ENCODE measurements around the gene SLC35F4. TPM values are rescaled to one million over a fixed set of nuclear protein-coding genes. Genes with fewer than 3 reads are reported as not detected.

Gene SLC35F4
- total RNA-seq, 1 donor from 2014 or later = not detected

DNA sequence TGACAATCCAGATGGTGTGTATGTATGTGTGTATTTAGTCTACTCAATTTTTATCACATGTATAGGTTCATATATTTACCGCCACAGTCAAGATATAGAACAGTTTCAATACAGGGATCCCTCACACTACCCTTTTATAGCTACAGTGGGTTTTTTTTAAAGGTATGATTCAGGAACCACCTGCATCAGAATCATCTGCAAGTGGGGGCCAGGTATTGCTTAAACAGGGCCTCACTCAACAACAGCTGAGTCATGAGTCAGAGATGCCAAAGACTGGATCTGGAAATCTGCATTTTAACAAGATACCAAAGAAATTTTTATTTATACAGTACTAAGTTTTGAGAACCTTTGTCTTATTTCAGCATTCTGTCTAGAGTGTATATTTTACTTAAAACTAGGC, 117.6 kb downstream of the SLC35F4 start:
- no peaks in the 10 kb centered on the region for H3K27me3 Mint-ChIP-seq (ENCODE audit: unreplicated experiment)
- no peaks in the 10 kb centered on the region for H3K9me3 Mint-ChIP-seq (ENCODE audit: unreplicated experiment)
- no peaks in the 10 kb centered on the region for H3K36me3 Mint-ChIP-seq (ENCODE audit: unreplicated experiment)
- TF ChIP-seq, protein P1, sequence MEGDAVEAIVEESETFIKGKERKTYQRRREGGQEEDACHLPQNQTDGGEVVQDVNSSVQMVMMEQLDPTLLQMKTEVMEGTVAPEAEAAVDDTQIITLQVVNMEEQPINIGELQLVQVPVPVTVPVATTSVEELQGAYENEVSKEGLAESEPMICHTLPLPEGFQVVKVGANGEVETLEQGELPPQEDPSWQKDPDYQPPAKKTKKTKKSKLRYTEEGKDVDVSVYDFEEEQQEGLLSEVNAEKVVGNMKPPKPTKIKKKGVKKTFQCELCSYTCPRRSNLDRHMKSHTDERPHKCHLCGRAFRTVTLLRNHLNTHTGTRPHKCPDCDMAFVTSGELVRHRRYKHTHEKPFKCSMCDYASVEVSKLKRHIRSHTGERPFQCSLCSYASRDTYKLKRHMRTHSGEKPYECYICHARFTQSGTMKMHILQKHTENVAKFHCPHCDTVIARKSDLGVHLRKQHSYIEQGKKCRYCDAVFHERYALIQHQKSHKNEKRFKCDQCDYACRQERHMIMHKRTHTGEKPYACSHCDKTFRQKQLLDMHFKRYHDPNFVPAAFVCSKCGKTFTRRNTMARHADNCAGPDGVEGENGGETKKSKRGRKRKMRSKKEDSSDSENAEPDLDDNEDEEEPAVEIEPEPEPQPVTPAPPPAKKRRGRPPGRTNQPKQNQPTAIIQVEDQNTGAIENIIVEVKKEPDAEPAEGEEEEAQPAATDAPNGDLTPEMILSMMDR (IDR thresholded peaks at IDR 0.05) = no peak
- DNase-seq (ENCODE audit: extremely low spot score, unreplicated experiment) = no peak
- H3K4me1 Mint-ChIP-seq (ENCODE audit: unreplicated experiment) = no peaks in the 10 kb centered on the region
- no peak overlapping the region for H3K4me3 Mint-ChIP-seq (ENCODE audit: unreplicated experiment)
- no peak overlapping the region for H3K27ac Mint-ChIP-seq (ENCODE audit: unreplicated experiment)

DNA sequence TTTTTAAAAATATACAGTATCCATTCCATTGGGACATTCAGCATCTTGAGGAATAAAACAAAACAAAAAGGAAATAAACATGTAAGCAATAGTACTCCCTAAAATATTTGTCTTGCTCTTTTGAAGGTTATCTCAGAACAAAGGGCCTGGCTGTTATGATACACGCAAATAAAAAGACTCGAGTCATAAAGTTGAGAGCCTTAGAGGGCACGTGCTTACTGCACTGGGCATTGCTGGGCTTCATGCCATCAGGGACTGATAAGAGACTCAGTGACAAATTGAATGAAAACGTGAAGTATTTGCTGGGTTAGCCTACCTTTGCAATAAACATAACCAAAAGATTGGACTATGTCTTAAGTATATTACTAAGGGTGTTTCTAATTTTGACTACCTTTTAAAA, 118.9 kb downstream of the SLC35F4 start:
- no peaks in the 10 kb centered on the region for H3K9me3 Mint-ChIP-seq (ENCODE audit: unreplicated experiment)
- TF ChIP-seq, protein P1 (IDR thresholded peaks at IDR 0.05) = no peak
- H3K4me1 Mint-ChIP-seq (ENCODE audit: unreplicated experiment) = no peaks in the 10 kb centered on the region
- no peaks in the 10 kb centered on the region for H3K36me3 Mint-ChIP-seq (ENCODE audit: unreplicated experiment)
- no peak overlapping the region for H3K27ac Mint-ChIP-seq (ENCODE audit: unreplicated experiment)
- no peak for DNase-seq (ENCODE audit: extremely low spot score, unreplicated experiment)
- no peaks in the 10 kb centered on the region for H3K27me3 Mint-ChIP-seq (ENCODE audit: unreplicated experiment)
- no peak overlapping the region for H3K4me3 Mint-ChIP-seq (ENCODE audit: unreplicated experiment)

DNA sequence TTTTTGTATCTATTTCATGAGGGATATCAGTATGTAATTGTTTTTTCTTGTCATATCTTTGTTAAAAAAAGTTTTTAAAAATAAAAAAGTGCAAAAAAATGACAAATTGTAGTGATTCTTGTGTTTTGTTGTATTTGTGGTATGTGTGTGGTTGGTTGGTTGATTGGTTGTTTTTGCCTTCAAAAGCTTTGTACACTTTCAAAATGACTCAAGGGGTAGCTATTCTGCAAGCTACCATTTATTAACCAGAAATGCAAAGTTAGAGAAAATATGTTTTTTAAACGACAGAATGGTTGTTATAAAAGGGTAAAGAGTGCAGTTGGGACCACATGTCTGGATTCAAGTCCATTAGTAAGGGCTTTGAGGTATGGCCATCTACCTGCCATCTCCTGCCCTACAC, 119.3 kb downstream of the SLC35F4 start:
- no peaks in the 10 kb centered on the region for H3K36me3 Mint-ChIP-seq (ENCODE audit: unreplicated experiment)
- H3K27ac Mint-ChIP-seq (ENCODE audit: unreplicated experiment) = no peak overlapping the region
- no peak overlapping the region for H3K4me3 Mint-ChIP-seq (ENCODE audit: unreplicated experiment)
- no peaks in the 10 kb centered on the region for H3K4me1 Mint-ChIP-seq (ENCODE audit: unreplicated experiment)
- H3K27me3 Mint-ChIP-seq (ENCODE audit: unreplicated experiment) = no peaks in the 10 kb centered on the region
- DNase-seq (ENCODE audit: extremely low spot score, unreplicated experiment) = no peak
- no peaks in the 10 kb centered on the region for H3K9me3 Mint-ChIP-seq (ENCODE audit: unreplicated experiment)
- TF ChIP-seq, protein P1 (IDR thresholded peaks at IDR 0.05) = no peak

DNA sequence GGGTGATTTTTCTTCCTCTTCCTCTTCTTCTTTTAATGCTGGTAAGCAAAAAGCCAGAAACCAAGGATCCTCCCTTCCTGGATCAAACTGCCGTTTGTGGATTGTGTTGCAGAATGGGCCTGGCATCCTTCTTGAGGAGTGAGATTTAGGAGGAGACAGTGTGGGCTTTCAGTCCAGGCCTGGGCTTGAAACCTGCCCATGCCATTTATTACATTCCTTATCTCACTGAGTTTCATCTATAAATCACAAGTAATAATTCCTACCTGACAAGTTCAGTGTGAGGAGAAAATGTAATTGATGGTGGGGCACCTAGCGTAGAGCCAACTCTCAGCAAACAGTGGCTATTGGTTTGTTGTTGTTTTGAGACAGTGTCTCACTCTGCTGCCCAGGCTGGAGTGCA, 126.4 kb downstream of the SLC35F4 start:
- no peaks in the 10 kb centered on the region for H3K36me3 Mint-ChIP-seq (ENCODE audit: unreplicated experiment)
- H3K4me1 Mint-ChIP-seq (ENCODE audit: unreplicated experiment) = no peaks in the 10 kb centered on the region
- no peaks in the 10 kb centered on the region for H3K27me3 Mint-ChIP-seq (ENCODE audit: unreplicated experiment)
- no peak overlapping the region for H3K4me3 Mint-ChIP-seq (ENCODE audit: unreplicated experiment)
- no peaks in the 10 kb centered on the region for H3K9me3 Mint-ChIP-seq (ENCODE audit: unreplicated experiment)
- TF ChIP-seq, protein P1 (IDR thresholded peaks at IDR 0.05) = no peak
- no peak overlapping the region for H3K27ac Mint-ChIP-seq (ENCODE audit: unreplicated experiment)
- DNase-seq (ENCODE audit: extremely low spot score, unreplicated experiment) = no peak

DNA sequence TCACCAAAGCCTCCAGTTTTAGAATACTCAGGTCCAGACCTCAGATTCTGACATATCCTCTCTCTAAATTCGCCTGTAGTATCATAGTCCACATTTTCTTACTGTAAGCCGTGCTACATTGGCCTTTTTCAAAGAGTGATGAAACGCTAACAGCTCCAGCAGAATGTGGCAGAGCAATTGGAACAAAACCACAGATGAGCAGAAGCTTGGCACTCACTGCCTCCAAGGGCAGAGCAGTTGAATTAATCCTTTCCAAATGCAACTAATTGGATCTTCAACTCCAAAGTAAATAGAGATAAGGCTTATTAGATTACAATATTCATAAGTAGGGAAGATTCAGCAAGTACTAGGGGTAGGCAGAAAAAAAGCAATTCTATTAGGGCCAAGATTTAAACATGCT, 128.3 kb downstream of the SLC35F4 start:
- no peak for DNase-seq (ENCODE audit: extremely low spot score, unreplicated experiment)
- no peaks in the 10 kb centered on the region for H3K9me3 Mint-ChIP-seq (ENCODE audit: unreplicated experiment)
- H3K27me3 Mint-ChIP-seq (ENCODE audit: unreplicated experiment) = no peaks in the 10 kb centered on the region
- no peak overlapping the region for H3K4me3 Mint-ChIP-seq (ENCODE audit: unreplicated experiment)
- no peaks in the 10 kb centered on the region for H3K36me3 Mint-ChIP-seq (ENCODE audit: unreplicated experiment)
- no peak overlapping the region for H3K27ac Mint-ChIP-seq (ENCODE audit: unreplicated experiment)
- TF ChIP-seq, protein P1 (IDR thresholded peaks at IDR 0.05) = no peak
- H3K4me1 Mint-ChIP-seq (ENCODE audit: unreplicated experiment) = no peaks in the 10 kb centered on the region

Data from osteocyte (in vitro differentiated cells).